ENCODE data around the gene CCL14. TPM values are rescaled to one million over a fixed set of nuclear protein-coding genes. Genes with fewer than 3 reads are reported as not detected.
"Not testable (repeated sequence)": the region's sequence is repeated elsewhere in the genome, so short reads cannot be mapped to it uniquely, and the experiment has no call there.

Gene CCL14
- total RNA-seq, 4 donors from 2014 or later = 4.2 to 19.5 (median 6.8) TPM

- no peaks in the 10 kb centered on the region for H3K27me3 ChIP-seq
- no peaks in the 10 kb centered on the region for H3K36me3 ChIP-seq
- intact Hi-C loops (cut with DNase I; ENCODE audit: low total_unique reads) = no loop called here
- no peak overlapping the region for H3K4me3 ChIP-seq
- TF ChIP-seq POLR2A (IDR thresholded peaks at IDR 0.05) = no peak
- TF ChIP-seq CTCF (IDR thresholded peaks at IDR 0.05) = no peak
- TF ChIP-seq POLR2AphosphoS5 (IDR thresholded peaks at IDR 0.05) = no peak
- no peak for TF ChIP-seq EP300 (IDR thresholded peaks at IDR 0.05; ENCODE audit: low read depth)
- H3K4me1 ChIP-seq = no peaks in the 10 kb centered on the region
- no peak overlapping the region for H3K27ac ChIP-seq
- 91 to 94% methylated on average over 2 of the region's 2 CpGs for WGBS, 2 donors (ENCODE audit: low coverage in 1 of 2)
- no peak for DNase-seq
- no peaks in the 10 kb centered on the region for H3K9me3 ChIP-seq
- in situ Hi-C loops (cut with MboI; ENCODE audit: low pct_ligation_motif_present in 1 of 4, low pct_unique_long_range_greater_than_20kb in 1 of 4, low sequenced_read_pairs in 3 of 4) = no loop called here
Measured at GRCh38 chr17:36016555-36016954, 30.0 kb upstream of the CCL14 start.

- H3K4me1 ChIP-seq; H3K9me3 ChIP-seq; H3K4me3 ChIP-seq; H3K27me3 ChIP-seq; H3K36me3 ChIP-seq; H3K27ac ChIP-seq; in situ Hi-C loops (cut with MboI; ENCODE audit: low pct_ligation_motif_present in 1 of 4, low pct_unique_long_range_greater_than_20kb in 1 of 4, low sequenced_read_pairs in 3 of 4); intact Hi-C loops (cut with DNase I; ENCODE audit: low total_unique reads); DNase-seq: not testable (repeated sequence)
- WGBS, 2 donors (ENCODE audit: low coverage in 1 of 2) = 85 to 96% methylated on average over 4 of the region's 4 CpGs
Measured at GRCh38 chr17:36015895-36016294, 29.4 kb upstream of the CCL14 start.

GRCh38 chr17:36014946-36015345 lies 28.4 kb upstream of the CCL14 start:
- Histone ChIP-seq H3K9me3 (no peaks in the 10 kb centered on the region), H3K27ac (no peak overlapping the region), H3K4me1 (no peaks in the 10 kb centered on the region), H3K27me3 (no peaks in the 10 kb centered on the region), H3K36me3 (no peaks in the 10 kb centered on the region), H3K4me3 (no peak overlapping the region)
- intact Hi-C loops (cut with DNase I; ENCODE audit: low total_unique reads) (no loop called here), in situ Hi-C loops (cut with MboI; ENCODE audit: low pct_ligation_motif_present in 1 of 4, low pct_unique_long_range_greater_than_20kb in 1 of 4, low sequenced_read_pairs in 3 of 4) (no loop called here)
- no peak for DNase-seq
- WGBS, 2 donors (ENCODE audit: low coverage in 1 of 2) = 73 to 75% methylated on average over 5 of the region's 5 CpGs
- TF ChIP-seq POLR2A (IDR thresholded peaks at IDR 0.05) (no peak), EP300 (IDR thresholded peaks at IDR 0.05; ENCODE audit: low read depth) (no peak), POLR2AphosphoS5 (IDR thresholded peaks at IDR 0.05) (no peak), CTCF (IDR thresholded peaks at IDR 0.05) (no peak)

- H3K27me3 ChIP-seq = no peaks in the 10 kb centered on the region
- DNase-seq = no peak
- intact Hi-C loops (cut with DNase I; ENCODE audit: low total_unique reads) (no loop called here), in situ Hi-C loops (cut with MboI; ENCODE audit: low pct_ligation_motif_present in 1 of 4, low pct_unique_long_range_greater_than_20kb in 1 of 4, low sequenced_read_pairs in 3 of 4) (no loop called here)
- no peaks in the 10 kb centered on the region for H3K9me3 ChIP-seq
- TF ChIP-seq POLR2A (IDR thresholded peaks at IDR 0.05) = no peak
- no peak for TF ChIP-seq CTCF (IDR thresholded peaks at IDR 0.05)
- TF ChIP-seq POLR2AphosphoS5 (IDR thresholded peaks at IDR 0.05) = no peak
- no peak for TF ChIP-seq EP300 (IDR thresholded peaks at IDR 0.05; ENCODE audit: low read depth)
- no peaks in the 10 kb centered on the region for H3K4me1 ChIP-seq
- H3K4me3 ChIP-seq = no peak overlapping the region
- H3K36me3 ChIP-seq = no peaks in the 10 kb centered on the region
- H3K27ac ChIP-seq = no peak overlapping the region
- WGBS, 2 donors (ENCODE audit: low coverage in 1 of 2) = 67 to 72% methylated on average over 2 of the region's 2 CpGs
Measured at GRCh38 chr17:36011201-36011600, 24.7 kb upstream of the CCL14 start.

- Histone ChIP-seq H3K4me3 (no peak overlapping the region), H3K27me3 (no peaks in the 10 kb centered on the region), H3K4me1 (peaks cover 0 to 12% (median 4%) of the 10 kb centered on the region in 4 donors), H3K36me3 (no peaks in the 10 kb centered on the region), H3K27ac (no peak overlapping the region), H3K9me3 (no peaks in the 10 kb centered on the region)
- DNase-seq = no peak
- TF ChIP-seq POLR2A (IDR thresholded peaks at IDR 0.05) (no peak), CTCF (IDR thresholded peaks at IDR 0.05) (peak in 4 of 5 experiments; percentile 11 to 26 (median 14))
- intact Hi-C loops (cut with DNase I; ENCODE audit: low total_unique reads) = no loop called here
- 78% methylated on average over 9 to 14 of the region's 14 CpGs for WGBS, 2 donors (ENCODE audit: low coverage in 1 of 2)
- in situ Hi-C loops (cut with MboI; ENCODE audit: low pct_ligation_motif_present in 1 of 4, low pct_unique_long_range_greater_than_20kb in 1 of 4, low sequenced_read_pairs in 3 of 4) = no loop called here
Measured at GRCh38 chr17:36008998-36009665, 22.6 kb upstream of the CCL14 start.
